Measurements from ENCODE around the gene GYS1. TPM values are rescaled to one million over a fixed set of nuclear protein-coding genes. Genes with fewer than 3 reads are reported as not detected.
"Not testable (repeated sequence)": the region's sequence is repeated elsewhere in the genome, so short reads cannot be mapped to it uniquely, and the experiment has no call there.

GYS1 gene
- total RNA-seq, 1 donor from 2014 or later = 55.8 TPM

GRCh38 chr19:49018388-49019241, 25.5 kb upstream of the GYS1 start:
- intact Hi-C loops (cut with micrococcal nuclease) = not testable (repeated sequence)

- intact Hi-C loops (cut with micrococcal nuclease) = no loop called here
These were observed 24.7 kb upstream of the GYS1 start for GRCh38 chr19:49017666-49018351.

- intact Hi-C loops (cut with micrococcal nuclease) = no loop called here
These were observed 24.0 kb upstream of the GYS1 start, which contains the start of gene LHB for GRCh38 chr19:49017041-49017665. Gene LHB (minus strand): TSS chr19:49017091. CDS start chr19:49017081, 10 bp downstream.

- intact Hi-C loops (cut with micrococcal nuclease) = no loop called here
These were observed 23.1 kb upstream of the GYS1 start for GRCh38 chr19:49016067-49016839.

- intact Hi-C loops (cut with micrococcal nuclease) = no loop called here
These were observed 21.8 kb upstream of the GYS1 start for GRCh38 chr19:49014870-49015255.

GRCh38 chr19:49014123-49014869, 21.2 kb upstream of the GYS1 start:
- intact Hi-C loops (cut with micrococcal nuclease) = no loop called here

- intact Hi-C loops (cut with micrococcal nuclease) = no loop called here
These were observed 18.1 kb upstream of the GYS1 start for GRCh38 chr19:49011194-49011593.

- intact Hi-C loops (cut with micrococcal nuclease) = no loop called here
These were observed 17.3 kb upstream of the GYS1 start for GRCh38 chr19:49010453-49010852.

- intact Hi-C loops (cut with micrococcal nuclease) = no loop called here
These were observed 16.7 kb upstream of the GYS1 start for GRCh38 chr19:49009828-49010227.

GRCh38 chr19:49006905-49007304, 13.8 kb upstream of the GYS1 start:
- intact Hi-C loops (cut with micrococcal nuclease) = no loop called here

GRCh38 chr19:49004964-49005614, 12.0 kb upstream of the GYS1 start:
- intact Hi-C loops (cut with micrococcal nuclease) = no loop called here

GRCh38 chr19:49004133-49004532, 11.0 kb upstream of the GYS1 start:
- intact Hi-C loops (cut with micrococcal nuclease) = no loop called here

- intact Hi-C loops (cut with micrococcal nuclease) = loop anchor here (10.0 kb wide), 2 partner anchors 145 to 475 kb away; partner anchors contain the start of gene FLT3LG
These were observed 6.6 kb upstream of the GYS1 start for GRCh38 chr19:48999481-49000325.

GRCh38 chr19:48997972-48998371, 4.9 kb upstream of the GYS1 start:
- intact Hi-C loops (cut with micrococcal nuclease) = loop anchor here (10.0 kb wide), 2 partner anchors 147 to 477 kb away; partner anchors contain the start of gene FLT3LG

- intact Hi-C loops (cut with micrococcal nuclease) = loop anchor here (10.0 kb wide), 2 partner anchors 151 to 481 kb away; partner anchors contain the start of gene FLT3LG
These were observed 902 bp upstream of the GYS1 start for GRCh38 chr19:48994035-48994386.

- intact Hi-C loops (cut with micrococcal nuclease) = loop anchor here (1.0 to 10.0 kb wide), 6 partner anchors 27 to 482 kb away; partner anchors contain the start of genes C19orf73, FLT3LG, FTL and PPFIA3
These were observed 431 bp downstream of the GYS1 start for GRCh38 chr19:48992581-48993174.

- intact Hi-C loops (cut with micrococcal nuclease) = loop anchor here (2.0 to 10.0 kb wide), 3 partner anchors 127 to 483 kb away; partner anchors contain the start of genes C19orf73, FLT3LG and PPFIA3
These were observed 1.1 kb downstream of the GYS1 start for GRCh38 chr19:48991873-48992580.
